Activated naive CD8-positive, alpha-beta T cell treated with anti-CD3 and anti-CD28 coated beads, Interleukin-2, amount 50 U/mL, for 24 hours (primary cell): ENCODE measurements around the gene RRAGC.
A peak's percentile ranks its signal among the peaks of the same experiment; 100 is the strongest.
"Not testable (repeated sequence)": the region's sequence is repeated elsewhere in the genome, so short reads cannot be mapped to it uniquely, and the experiment has no call there.

ENCODE experiments used
- ATAC-seq: fragments of 150-1000 bp; cut with Tn5 transposase; one replicate; pipeline ENCODE4 v1.10.0; 2021
- DNase-seq: peaks from one replicate; pipeline ENCODE4 v3.0.0; 2021
- H3K27ac Mint-ChIP-seq: one replicate; pipeline ENCODE4 v1.8.0; 2021; ENCODE audit warnings: mild to moderate bottlenecking, mixed read lengths
- H3K27me3 Mint-ChIP-seq: one replicate; pipeline ENCODE4 v1.8.0; 2021; ENCODE audit warnings: mixed read lengths
- H3K36me3 Mint-ChIP-seq: one replicate; pipeline ENCODE4 v1.8.0; 2021; ENCODE audit warnings: low read depth, mixed read lengths
- H3K4me1 Mint-ChIP-seq: one replicate; pipeline ENCODE4 v1.8.0; 2021; ENCODE audit warnings: mixed read lengths
- H3K4me3 Mint-ChIP-seq: one replicate; pipeline ENCODE4 v1.8.0; 2021; ENCODE audit warnings: mild to moderate bottlenecking, moderate library complexity, mixed read lengths
- H3K9me3 Mint-ChIP-seq: one replicate; pipeline ENCODE4 v1.8.0; 2021; ENCODE audit warnings: mixed read lengths

The RRAGC gene

GRCh38 chr1:38817267-38818174 lies 42.1 kb downstream of the RRAGC start:
- Mint-ChIP-seq H3K4me1 (peaks cover 7% of the 10 kb centered on the region), H3K4me3 (no peak overlapping the region), H3K9me3 (no peaks in the 10 kb centered on the region), H3K27ac (no peak overlapping the region), H3K27me3 (peaks cover 55% of the 10 kb centered on the region), H3K36me3 (no peaks in the 10 kb centered on the region)
- no peak for DNase-seq
- ATAC-seq, result peak; percentile 9

DNA sequence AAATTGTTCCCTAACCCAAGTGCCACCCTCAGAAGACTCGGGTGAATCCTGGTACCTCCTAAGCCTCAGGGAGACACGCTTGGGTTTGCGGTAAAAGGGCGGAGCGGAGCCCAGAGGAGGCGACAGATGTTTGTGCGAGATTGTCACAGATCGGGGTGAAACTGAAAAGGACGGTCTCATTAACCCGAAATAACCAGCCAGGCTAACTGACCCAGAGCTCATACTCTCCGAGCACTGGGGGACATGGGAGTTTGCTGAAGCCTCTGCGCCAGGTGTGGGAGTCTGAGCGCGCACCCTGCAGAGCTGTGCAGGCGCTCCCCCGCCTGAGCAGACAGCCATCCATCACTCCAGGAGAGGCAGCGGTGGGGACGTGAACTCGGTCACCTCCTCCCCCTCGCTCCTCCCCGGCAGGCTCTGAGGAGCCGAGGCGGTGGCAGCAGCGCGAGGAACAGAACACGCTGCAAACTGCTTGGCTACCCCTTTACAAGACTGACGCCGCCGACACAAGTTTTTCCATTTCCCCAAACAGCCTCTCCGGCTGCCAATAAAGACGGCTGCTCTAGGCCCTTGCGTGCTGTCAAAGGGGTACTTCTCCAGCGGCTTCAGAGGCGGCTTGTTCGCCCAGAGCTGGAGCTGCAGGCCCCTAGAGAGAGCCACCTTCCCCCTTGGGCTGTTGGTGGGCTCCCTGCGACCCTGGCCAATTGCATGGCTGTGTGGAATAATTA lies 43.5 kb downstream of the RRAGC start:
- H3K27ac Mint-ChIP-seq, result no peak overlapping the region
- no peak overlapping the region for H3K4me3 Mint-ChIP-seq
- peaks cover 61% of the 10 kb centered on the region for H3K27me3 Mint-ChIP-seq
- DNase-seq (peak; percentile 22), ATAC-seq (peak; percentile 66)
- no peaks in the 10 kb centered on the region for H3K36me3 Mint-ChIP-seq
- no peaks in the 10 kb centered on the region for H3K9me3 Mint-ChIP-seq
- peaks cover 7% of the 10 kb centered on the region for H3K4me1 Mint-ChIP-seq

- DNase-seq (no peak), ATAC-seq (no peak)
- H3K27me3 Mint-ChIP-seq, result peaks cover 71% of the 10 kb centered on the region
- no peaks in the 10 kb centered on the region for H3K36me3 Mint-ChIP-seq
- H3K4me1 Mint-ChIP-seq, result peaks cover 7% of the 10 kb centered on the region
- no peak overlapping the region for H3K27ac Mint-ChIP-seq
- H3K4me3 Mint-ChIP-seq, result no peak overlapping the region
- no peaks in the 10 kb centered on the region for H3K9me3 Mint-ChIP-seq
These were observed 44.5 kb downstream of the RRAGC start for GRCh38 chr1:38814984-38815464.

DNA sequence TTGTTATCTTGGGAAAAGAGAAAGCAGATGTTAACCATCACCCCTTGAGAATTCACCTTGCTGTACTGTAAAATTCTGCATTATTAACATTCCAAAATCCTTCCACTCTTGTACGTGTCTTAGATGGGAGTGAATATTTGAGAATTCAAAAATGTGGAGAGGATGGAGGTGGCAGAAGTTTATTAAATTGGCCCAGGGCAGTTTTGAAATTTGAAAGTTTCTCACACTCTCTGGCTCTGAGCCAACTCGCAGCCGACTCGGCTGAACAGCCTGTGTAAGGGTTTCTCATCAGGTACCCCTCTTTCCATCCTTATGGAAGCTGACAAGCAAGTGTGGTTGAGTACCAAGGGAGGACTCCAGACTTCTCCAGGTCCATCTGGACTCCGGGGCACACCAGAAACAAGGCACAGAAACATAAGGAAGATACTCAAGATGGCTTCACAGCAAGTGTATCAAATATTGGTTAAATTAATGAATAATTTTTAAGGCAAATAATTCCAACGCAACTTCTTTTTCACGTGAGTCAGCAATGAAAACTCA lies 45.1 kb downstream of the RRAGC start:
- Mint-ChIP-seq H3K27ac (no peak overlapping the region), H3K4me1 (peaks cover 7% of the 10 kb centered on the region), H3K4me3 (no peak overlapping the region), H3K36me3 (no peaks in the 10 kb centered on the region), H3K9me3 (no peaks in the 10 kb centered on the region), H3K27me3 (peaks cover 67% of the 10 kb centered on the region)
- DNase-seq (no peak), ATAC-seq (no peak)

- no peaks in the 10 kb centered on the region for H3K36me3 Mint-ChIP-seq
- H3K27ac Mint-ChIP-seq, result no peak overlapping the region
- no peak overlapping the region for H3K4me3 Mint-ChIP-seq
- ATAC-seq (no peak), DNase-seq (no peak)
- H3K9me3 Mint-ChIP-seq, result no peaks in the 10 kb centered on the region
- H3K27me3 Mint-ChIP-seq, result peaks cover 67% of the 10 kb centered on the region
- peaks cover 7% of the 10 kb centered on the region for H3K4me1 Mint-ChIP-seq
These were observed 46.6 kb downstream of the RRAGC start for GRCh38 chr1:38812981-38813380.

- H3K27ac Mint-ChIP-seq, ATAC-seq, DNase-seq, H3K4me3 Mint-ChIP-seq, H3K36me3 Mint-ChIP-seq, H3K9me3 Mint-ChIP-seq, H3K4me1 Mint-ChIP-seq: not testable (repeated sequence)
- peaks cover 66% of the 10 kb centered on the region for H3K27me3 Mint-ChIP-seq
These were observed 48.1 kb downstream of the RRAGC start for GRCh38 chr1:38811466-38811865.

DNA sequence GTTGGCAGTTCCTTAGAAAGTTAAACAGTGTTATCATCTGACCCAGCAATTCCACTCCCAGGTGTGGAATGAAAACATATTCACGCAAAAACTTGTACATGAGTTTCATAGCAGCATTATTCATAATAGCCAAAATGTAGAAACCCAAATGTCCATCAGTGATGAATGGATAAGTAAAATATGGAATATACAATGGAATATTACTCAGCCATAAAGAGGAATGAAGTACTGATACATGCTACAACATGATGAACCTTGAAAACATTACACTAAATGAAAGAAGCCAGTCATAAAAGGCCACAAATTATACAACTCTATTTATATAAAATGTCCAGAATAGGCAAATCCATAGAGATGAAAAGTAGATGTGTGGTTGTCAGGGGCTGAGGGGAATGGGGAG lies 53.5 kb downstream of the RRAGC start:
- H3K36me3 Mint-ChIP-seq, result no peaks in the 10 kb centered on the region
- H3K27me3 Mint-ChIP-seq, result peaks cover 66% of the 10 kb centered on the region
- no peak for ATAC-seq
- no peak overlapping the region for H3K4me3 Mint-ChIP-seq
- H3K4me1 Mint-ChIP-seq, result peaks cover 5% of the 10 kb centered on the region
- H3K27ac Mint-ChIP-seq, result no peak overlapping the region
- H3K9me3 Mint-ChIP-seq, result no peaks in the 10 kb centered on the region
- DNase-seq, result no peak

- no peak overlapping the region for H3K27ac Mint-ChIP-seq
- H3K9me3 Mint-ChIP-seq, result no peaks in the 10 kb centered on the region
- peaks cover 58% of the 10 kb centered on the region for H3K27me3 Mint-ChIP-seq
- H3K4me1 Mint-ChIP-seq, result peaks cover 5% of the 10 kb centered on the region
- ATAC-seq, result no peak
- no peak overlapping the region for H3K4me3 Mint-ChIP-seq
- DNase-seq, result no peak
- H3K36me3 Mint-ChIP-seq, result no peaks in the 10 kb centered on the region
These were observed 54.5 kb downstream of the RRAGC start for GRCh38 chr1:38805036-38805435.

- Mint-ChIP-seq H3K36me3 (no peaks in the 10 kb centered on the region), H3K4me1 (peaks cover 5% of the 10 kb centered on the region), H3K4me3 (peak overlapping the region; percentile 41), H3K9me3 (no peaks in the 10 kb centered on the region), H3K27me3 (peaks cover 57% of the 10 kb centered on the region), H3K27ac (no peak overlapping the region)
- DNase-seq, result no peak
- no peak for ATAC-seq
These were observed 55.3 kb downstream of the RRAGC start for GRCh38 chr1:38804062-38804886.

DNA sequence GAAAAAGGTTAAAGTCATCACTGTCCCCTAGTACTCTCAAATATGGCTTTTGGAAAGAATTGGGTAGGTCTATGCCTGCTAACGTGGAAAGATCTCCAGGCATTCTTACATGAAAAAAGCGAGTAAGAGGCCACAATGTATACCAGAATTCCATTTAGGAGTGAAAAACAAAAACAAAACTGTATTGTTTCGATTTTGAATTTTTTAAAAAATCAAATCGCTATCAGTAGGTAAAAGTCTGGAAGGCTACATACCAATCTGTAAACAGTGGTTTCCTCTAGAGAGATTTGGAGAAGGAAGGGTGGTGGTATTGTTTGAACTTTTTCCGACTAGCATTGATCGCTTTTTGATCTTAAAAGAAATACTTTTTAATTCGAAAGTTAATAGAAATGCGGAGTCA lies 55.9 kb downstream of the RRAGC start:
- ATAC-seq (no peak), DNase-seq (no peak)
- H3K27me3 Mint-ChIP-seq, result peaks cover 53% of the 10 kb centered on the region

GRCh38 chr1:38800720-38801671 lies 58.6 kb downstream of the RRAGC start:
- H3K36me3 Mint-ChIP-seq, result no peaks in the 10 kb centered on the region
- peaks cover 5% of the 10 kb centered on the region for H3K4me1 Mint-ChIP-seq
- peaks cover 39% of the 10 kb centered on the region for H3K27me3 Mint-ChIP-seq
- no peak overlapping the region for H3K4me3 Mint-ChIP-seq
- H3K27ac Mint-ChIP-seq, result no peak overlapping the region
- ATAC-seq (no peak), DNase-seq (no peak)
- no peaks in the 10 kb centered on the region for H3K9me3 Mint-ChIP-seq

More for the DNA sequence above, 55.9 kb downstream of the RRAGC start:
- no peaks in the 10 kb centered on the region for H3K36me3 Mint-ChIP-seq
- H3K4me1 Mint-ChIP-seq, result peaks cover 5% of the 10 kb centered on the region
- H3K9me3 Mint-ChIP-seq, result no peaks in the 10 kb centered on the region
- H3K4me3 Mint-ChIP-seq, result peak overlapping the region; percentile 41
- H3K27ac Mint-ChIP-seq, result no peak overlapping the region

DNA sequence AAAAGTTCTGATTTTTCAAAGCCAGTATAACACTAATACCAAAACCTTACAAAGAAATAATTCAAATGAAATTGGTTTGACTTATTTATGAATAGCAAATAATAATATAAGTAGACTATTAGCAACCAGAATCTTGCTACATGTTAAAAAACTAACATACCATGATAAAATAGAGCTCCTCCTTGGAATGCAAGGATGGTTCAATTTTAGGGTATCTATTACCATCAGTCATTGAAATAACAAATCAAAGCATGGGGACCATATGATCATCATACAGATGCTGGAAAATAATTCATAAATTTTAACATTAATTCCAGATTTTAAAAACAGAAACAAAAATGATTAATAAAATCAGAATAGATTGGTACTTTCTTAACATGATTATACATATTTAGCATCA lies 66.3 kb downstream of the RRAGC start:
- Mint-ChIP-seq H3K36me3 (peaks cover 3% of the 10 kb centered on the region), H3K27me3 (peaks cover 46% of the 10 kb centered on the region), H3K27ac (no peak overlapping the region), H3K4me3 (no peak overlapping the region), H3K4me1 (no peaks in the 10 kb centered on the region), H3K9me3 (peaks cover 19% of the 10 kb centered on the region)
- ATAC-seq (no peak), DNase-seq (no peak)

DNA sequence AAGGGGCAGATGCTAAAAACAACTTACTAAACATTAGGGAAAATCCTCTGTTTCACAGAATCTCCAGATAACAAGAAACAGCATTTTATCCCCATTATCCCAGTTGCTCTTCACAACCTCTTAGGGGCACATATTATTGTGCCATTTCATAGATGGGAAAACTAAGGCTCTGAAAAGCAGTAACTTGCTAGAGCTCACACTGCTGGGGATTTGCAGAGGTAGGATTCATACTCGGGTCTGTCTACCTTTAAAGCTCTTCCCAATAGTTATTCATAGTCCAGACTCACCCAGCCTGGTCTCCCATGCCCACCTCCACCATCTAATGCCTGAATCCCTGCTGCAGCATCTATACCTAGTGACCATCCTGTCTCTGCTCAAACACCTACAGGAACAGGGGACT lies 67.7 kb downstream of the RRAGC start:
- Mint-ChIP-seq H3K27me3 (peaks cover 55% of the 10 kb centered on the region), H3K4me1 (no peaks in the 10 kb centered on the region), H3K36me3 (peaks cover 3% of the 10 kb centered on the region), H3K4me3 (no peak overlapping the region), H3K27ac (no peak overlapping the region), H3K9me3 (peaks cover 19% of the 10 kb centered on the region)
- DNase-seq (no peak), ATAC-seq (no peak)
